Skin epidermis (tissue), 12 donors: ENCODE measurements around the gene LDB3.
A peak's percentile ranks its signal among the peaks of the same experiment; 100 is the strongest.

Source experiments
- H3K27ac ChIP-seq, 21 experiments: fragments of 200-600 bp; sonication (generic) in 11 of 21; one replicate each; pipeline ENCODE4 v1.5.0; 2020; ENCODE audit warnings: mild to moderate bottlenecking in 3 of 21, inconsistent platforms in 2 of 21, moderate library complexity in 2 of 21
- H3K4me3 ChIP-seq, 7 experiments: fragments of 200-600 bp; sonication (generic) in 2 of 7; one replicate each; pipeline ENCODE4 v1.5.0; 2020; ENCODE audit warnings: inconsistent platforms in 2 of 7, mild to moderate bottlenecking in 2 of 7, moderate library complexity in 1 of 7

The LDB3 gene

GRCh38 chr10:86699991-86700840 is 31.9 kb downstream of the LDB3 start:
- Histone ChIP-seq H3K4me3 (no peak overlapping the region), H3K27ac (no peak overlapping the region)

DNA sequence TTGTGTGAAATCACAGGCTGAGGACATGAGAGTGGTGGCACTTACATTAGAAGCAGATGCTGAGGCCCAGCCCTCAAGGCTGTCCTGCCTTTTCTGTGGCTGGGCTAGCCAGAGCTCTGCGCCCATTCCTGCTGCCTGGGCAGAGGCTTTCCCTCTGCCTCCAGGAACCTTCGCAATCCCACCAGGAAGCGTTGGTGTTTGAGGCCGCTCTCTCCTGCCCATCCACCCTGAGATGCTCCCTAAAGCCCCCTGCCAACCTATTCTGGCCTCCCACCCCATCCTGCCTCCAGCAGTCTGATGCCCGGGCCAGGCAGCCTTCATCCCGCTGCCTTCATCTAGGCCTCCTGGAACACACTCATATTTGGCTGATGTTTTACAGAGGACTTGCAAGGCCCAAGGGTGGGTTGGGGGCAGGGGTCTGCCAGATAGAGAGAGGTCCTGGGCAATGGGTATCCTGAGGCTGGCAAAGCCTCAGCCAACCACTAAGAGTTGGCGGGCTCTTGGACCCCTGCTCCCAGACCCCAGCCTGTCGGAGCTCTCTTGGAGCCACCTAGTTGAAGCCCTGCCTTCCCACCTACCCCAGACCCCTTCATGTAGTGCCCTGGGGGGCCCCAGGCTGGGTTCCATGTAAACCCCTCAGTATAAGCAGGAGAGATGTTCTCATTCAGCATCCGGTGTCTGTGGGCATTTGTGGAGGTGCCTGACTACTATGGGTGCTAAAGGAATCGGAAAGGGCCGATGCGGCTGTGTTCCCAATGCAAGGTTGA is 32.7 kb downstream of the LDB3 start:
- Histone ChIP-seq H3K27ac (no peak overlapping the region), H3K4me3 (no peak overlapping the region)

DNA sequence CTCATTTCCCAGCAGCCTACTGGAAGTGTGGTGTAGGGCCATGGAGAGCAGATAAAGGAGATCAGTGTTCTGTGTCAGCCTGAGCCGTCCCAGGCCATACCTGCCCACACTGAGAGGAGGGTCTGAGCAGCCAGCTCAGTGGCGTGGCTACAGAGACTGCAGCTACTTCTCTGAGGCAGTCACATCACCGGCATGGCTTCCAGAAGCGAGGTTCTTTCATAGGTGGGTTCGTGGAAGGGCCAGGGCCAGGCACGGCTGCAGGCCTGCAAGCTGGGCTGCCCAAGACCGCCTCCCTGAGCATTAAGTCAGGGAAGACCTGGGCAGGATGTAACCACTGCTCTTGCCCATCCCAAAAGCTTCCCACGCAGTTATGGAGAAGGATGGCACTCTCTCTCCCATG is 34.9 kb downstream of the LDB3 start:
- Histone ChIP-seq H3K27ac (no peak overlapping the region), H3K4me3 (no peak overlapping the region)

- no peak overlapping the region for H3K27ac ChIP-seq
- H3K4me3 ChIP-seq = no peak overlapping the region
These were observed 36.8 kb downstream of the LDB3 start for GRCh38 chr10:86705139-86705538.

GRCh38 chr10:86705905-86706304 is 37.6 kb downstream of the LDB3 start:
- H3K27ac ChIP-seq = no peak overlapping the region
- H3K4me3 ChIP-seq = no peak overlapping the region

DNA sequence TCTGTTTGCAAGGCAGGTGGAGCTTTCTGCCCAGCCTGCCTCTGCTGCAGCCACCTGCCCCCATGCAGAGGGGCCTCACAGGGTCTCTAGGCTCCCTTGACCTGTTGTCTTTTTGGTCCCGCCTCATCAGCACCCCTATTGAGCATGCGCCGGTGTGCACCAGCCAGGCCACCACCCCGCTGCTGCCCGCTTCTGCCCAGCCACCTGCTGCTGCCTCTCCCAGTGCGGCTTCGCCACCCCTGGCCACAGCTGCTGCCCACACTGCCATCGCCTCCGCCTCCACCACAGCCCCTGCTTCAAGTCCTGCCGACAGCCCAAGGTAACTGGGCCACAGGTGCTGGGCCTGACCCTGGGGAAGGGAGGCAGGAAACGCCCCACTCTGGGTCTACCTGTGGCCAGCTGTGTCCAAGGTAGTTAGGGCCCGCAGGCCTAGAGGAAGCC is 38.1 kb downstream of the LDB3 start:
- Histone ChIP-seq H3K4me3 (no peak overlapping the region), H3K27ac (no peak overlapping the region)

DNA sequence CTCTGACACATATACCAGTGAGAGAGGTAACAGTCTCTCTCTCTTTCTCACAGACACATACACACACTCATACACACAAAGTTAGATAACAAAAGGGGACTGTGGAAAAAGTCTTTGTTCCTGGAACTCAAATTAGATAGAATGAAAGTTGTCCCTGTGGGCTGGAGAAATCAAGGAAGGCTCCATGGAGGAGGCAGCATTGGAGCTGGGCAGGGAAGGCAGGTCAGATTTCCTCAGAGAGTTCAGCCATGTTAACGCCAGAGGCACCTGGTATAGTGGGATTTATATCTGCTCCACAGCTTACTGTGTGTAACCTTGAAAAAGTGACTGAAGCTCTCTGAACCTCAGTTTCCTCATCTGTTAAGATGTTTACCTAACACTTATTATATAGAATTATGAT is 38.7 kb downstream of the LDB3 start:
- Histone ChIP-seq H3K4me3 (no peak overlapping the region), H3K27ac (no peak overlapping the region)

DNA sequence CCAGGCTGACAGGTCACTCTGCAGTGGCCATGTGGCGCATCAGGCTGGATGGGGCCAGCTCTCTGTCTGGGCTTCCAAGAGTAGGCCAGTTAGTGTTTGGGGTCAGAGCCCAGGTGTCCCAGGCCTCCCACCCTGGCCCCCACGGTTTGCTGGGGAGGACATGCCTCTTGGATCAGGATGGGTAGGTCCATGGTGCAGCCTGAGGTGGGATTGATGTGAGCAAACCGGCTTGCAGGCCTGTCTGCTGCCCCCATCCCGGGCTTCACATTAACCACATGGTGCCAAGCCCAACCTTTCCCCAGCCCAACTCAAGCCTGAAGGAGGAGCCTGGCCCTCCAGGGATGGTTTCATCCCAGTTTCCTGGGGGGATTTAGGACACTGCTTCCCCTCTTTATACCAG is 39.2 kb downstream of the LDB3 start:
- no peak overlapping the region for H3K4me3 ChIP-seq
- no peak overlapping the region for H3K27ac ChIP-seq

DNA sequence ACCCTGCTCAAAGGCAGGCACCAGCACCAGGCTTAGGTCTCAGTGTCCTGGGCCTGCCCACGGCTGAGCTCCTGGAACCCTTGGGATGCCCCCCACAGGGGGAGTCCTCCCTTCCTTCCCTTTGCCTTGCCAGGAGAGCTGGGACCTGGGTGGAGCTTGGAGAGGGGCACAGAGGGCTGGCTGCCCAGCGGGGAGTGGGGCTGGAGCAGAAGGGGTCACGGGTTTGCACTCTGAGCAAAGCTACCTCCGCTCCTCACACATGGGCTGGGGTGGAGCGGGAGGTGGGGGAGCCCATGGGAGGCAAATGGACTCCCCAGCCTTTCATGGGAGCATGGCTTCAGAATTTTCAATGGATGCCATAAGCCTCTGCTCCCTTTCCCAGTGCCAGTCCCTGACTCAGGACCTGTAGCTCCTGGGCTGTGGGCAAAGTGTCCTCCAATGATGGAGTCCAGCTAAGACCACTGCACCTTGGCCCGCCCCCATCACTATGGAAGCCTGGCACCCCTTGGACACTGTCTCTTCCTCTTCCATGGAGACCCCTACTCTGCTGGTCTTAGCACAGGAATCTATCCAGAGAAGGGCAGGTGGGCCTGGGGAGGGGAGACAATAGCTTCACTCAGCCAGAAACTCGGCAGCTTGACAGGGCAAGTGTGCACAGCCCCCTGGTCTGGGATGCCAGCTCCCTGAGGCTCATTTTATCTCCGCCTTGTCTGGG is 39.9 kb downstream of the LDB3 start:
- H3K27ac ChIP-seq = peak overlapping the region in 2 of 21 experiments; percentile 14 to 32

GRCh38 chr10:86708783-86709380 is 40.6 kb downstream of the LDB3 start:
- Histone ChIP-seq H3K4me3 (no peak overlapping the region), H3K27ac (peak overlapping the region in 3 of 21 experiments; percentile 11 to 32 (median 14))

More for the DNA sequence above, 39.9 kb downstream of the LDB3 start:
- no peak overlapping the region for H3K4me3 ChIP-seq

GRCh38 chr10:86709396-86710185 is 41.3 kb downstream of the LDB3 start:
- Histone ChIP-seq H3K27ac (peak overlapping the region in 4 of 21 experiments; percentile 11 to 98 (median 30)), H3K4me3 (no peak overlapping the region)

GRCh38 chr10:86710987-86711512 is 42.7 kb downstream of the LDB3 start:
- peak overlapping the region; percentile 90 to 99 (median 97) for H3K27ac ChIP-seq
- peak overlapping the region; percentile 46 to 93 (median 75) for H3K4me3 ChIP-seq

DNA sequence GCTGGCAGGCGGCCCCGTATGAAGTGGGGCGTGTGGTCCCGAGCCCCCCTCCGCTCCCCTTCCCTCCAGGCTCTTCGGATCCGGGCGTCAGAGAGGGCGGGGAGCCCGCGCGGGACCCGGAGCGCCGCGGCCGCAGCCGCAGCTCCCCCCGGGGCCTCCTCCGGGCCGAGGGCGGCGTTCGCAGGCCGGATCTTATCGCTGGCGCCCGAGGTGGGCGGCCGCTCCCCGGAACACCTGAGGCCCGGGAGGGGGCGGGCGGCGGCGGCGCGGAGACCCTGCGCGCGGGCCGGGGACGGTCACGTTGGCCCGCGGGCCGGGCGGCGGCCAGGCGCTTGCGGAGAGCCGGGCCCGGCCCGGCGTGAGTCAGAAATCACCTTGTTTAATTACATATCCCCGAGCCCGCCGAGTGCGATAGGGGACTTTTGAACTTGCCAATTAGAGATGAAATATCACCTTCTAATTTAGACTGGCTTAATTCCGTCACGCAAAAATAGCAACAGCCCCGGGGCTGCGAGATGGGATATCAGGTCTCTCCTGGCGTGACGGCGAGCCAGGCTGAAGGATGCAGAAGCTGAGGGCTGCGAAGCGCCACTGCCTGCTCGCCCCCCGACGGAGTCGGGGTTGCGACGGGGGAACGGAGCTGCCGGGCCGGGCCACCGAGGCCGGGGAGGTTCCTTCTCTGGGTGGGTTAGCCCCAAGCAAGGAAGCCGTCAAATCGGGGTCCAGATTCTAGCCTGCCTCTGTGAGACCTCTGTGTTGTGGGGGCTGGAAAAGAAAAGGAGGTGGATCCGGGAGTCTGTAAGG is 43.4 kb downstream of the LDB3 start:
- peak overlapping the region; percentile 46 to 93 (median 75) for H3K4me3 ChIP-seq
- H3K27ac ChIP-seq = peak overlapping the region; percentile 90 to 99 (median 97)

DNA sequence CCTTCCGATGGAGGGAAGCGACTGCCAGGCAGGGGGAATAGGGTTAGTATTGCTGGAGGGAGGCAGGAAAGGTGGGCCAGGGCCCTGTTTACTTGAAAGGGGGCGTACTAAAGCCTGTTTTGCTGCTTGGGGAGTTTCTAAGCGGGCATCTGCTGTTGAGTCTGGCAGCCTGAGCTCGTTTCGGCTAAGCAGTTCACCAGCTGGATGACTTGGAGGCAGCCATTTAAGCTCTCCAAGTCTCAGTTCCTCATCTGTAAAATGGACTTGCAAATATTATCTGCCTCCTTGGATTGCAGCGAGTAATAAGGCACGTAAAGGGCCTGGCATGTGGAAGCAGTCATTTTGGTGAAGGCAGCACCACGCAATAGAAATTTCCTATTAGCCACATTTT is 44.0 kb downstream of the LDB3 start:
- Histone ChIP-seq H3K4me3 (peak overlapping the region; percentile 46 to 93 (median 75)), H3K27ac (peak overlapping the region in 20 of 21 experiments; percentile 90 to 99 (median 97))

- Histone ChIP-seq H3K27ac (peak overlapping the region in 1 of 21 experiments; percentile 22), H3K4me3 (no peak overlapping the region)
These were observed 47.0 kb downstream of the LDB3 start for GRCh38 chr10:86715156-86715795.

DNA sequence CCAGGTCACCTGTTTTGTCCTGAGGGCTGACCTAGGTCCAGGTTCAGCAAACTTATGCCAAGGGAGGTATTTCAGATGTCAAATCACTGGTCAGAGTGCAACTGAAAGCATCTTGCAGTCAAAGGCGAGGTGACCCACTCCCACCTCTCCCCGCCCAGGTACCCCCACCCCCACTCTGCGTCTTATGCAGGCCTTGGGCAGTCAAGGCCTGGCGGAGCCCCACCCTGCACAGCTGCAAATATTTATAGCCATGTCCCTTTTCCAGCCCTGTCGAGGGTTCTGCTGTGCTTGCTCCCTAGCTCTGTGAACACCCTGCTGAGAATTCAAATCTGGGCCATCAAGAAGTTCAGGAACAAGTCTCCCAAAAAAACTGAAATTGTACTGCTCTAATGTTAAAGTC is 47.5 kb downstream of the LDB3 start:
- no peak overlapping the region for H3K4me3 ChIP-seq

GRCh38 chr10:86716466-86716865 is 48.2 kb downstream of the LDB3 start:
- no peak overlapping the region for H3K27ac ChIP-seq

More for the DNA sequence above, 47.5 kb downstream of the LDB3 start:
- H3K27ac ChIP-seq = no peak overlapping the region

More at GRCh38 chr10:86716466-86716865, 48.2 kb downstream of the LDB3 start:
- H3K4me3 ChIP-seq = no peak overlapping the region
